GM21576 (cell line): Measurements from ENCODE around the gene CCDC201.

ENCODE experiments used
- ATAC-seq: cut with Tn5 transposase; IDR thresholded peaks from one replicate; pipeline ENCODE4 v1.9.1; 2021; ENCODE audit warnings: mild to moderate bottlenecking, moderate library complexity; ENCODE audit not compliant: unreplicated experiment

CCDC201 gene

GRCh38 chr7:45893996-45894664 lies 21.2 kb upstream of the CCDC201 start:
- ATAC-seq = no peak

GRCh38 chr7:45893374-45893995 lies 20.6 kb upstream of the CCDC201 start:
- ATAC-seq = no peak

GRCh38 chr7:45892407-45893035 lies 19.6 kb upstream of the CCDC201 start:
- ATAC-seq = no peak

- no peak for ATAC-seq
Measured at GRCh38 chr7:45891462-45892402, 18.9 kb upstream of the CCDC201 start.

- ATAC-seq = no peak
Measured at GRCh38 chr7:45890902-45891461, 18.1 kb upstream of the CCDC201 start.

GRCh38 chr7:45890125-45890901 lies 17.4 kb upstream of the CCDC201 start:
- no peak for ATAC-seq

- no peak for ATAC-seq
Measured at GRCh38 chr7:45889367-45890067, 16.6 kb upstream of the CCDC201 start.

- no peak for ATAC-seq
Measured at GRCh38 chr7:45888993-45889366, 16.1 kb upstream of the CCDC201 start.

- ATAC-seq = no peak
Measured at GRCh38 chr7:45888185-45888992, 15.5 kb upstream of the CCDC201 start, which contains the start of gene IGFBP1. Gene IGFBP1 (plus strand): TSS chr7:45888488. CDS start chr7:45888653, 165 bp downstream.

- ATAC-seq = no peak
Measured at GRCh38 chr7:45886931-45887667, 14.2 kb upstream of the CCDC201 start.

- no peak for ATAC-seq
Measured at GRCh38 chr7:45885264-45885882, 12.5 kb upstream of the CCDC201 start.

GRCh38 chr7:45884136-45884535 lies 11.3 kb upstream of the CCDC201 start:
- no peak for ATAC-seq

GRCh38 chr7:45882465-45882810 lies 9.6 kb upstream of the CCDC201 start:
- no peak for ATAC-seq

GRCh38 chr7:45881759-45882464 lies 9.0 kb upstream of the CCDC201 start:
- ATAC-seq = no peak

- ATAC-seq = no peak
Measured at GRCh38 chr7:45881280-45881758, 8.4 kb upstream of the CCDC201 start.

GRCh38 chr7:45880433-45880860 lies 7.6 kb upstream of the CCDC201 start:
- no peak for ATAC-seq
